ENCODE measurements around the gene OR5D16.
A peak's percentile ranks its signal among the peaks of the same experiment; 100 is the strongest.
"Not testable (repeated sequence)": the region's sequence is repeated elsewhere in the genome, so short reads cannot be mapped to it uniquely, and the experiment has no call there.

- TF ChIP-seq CTCF (IDR thresholded peaks at IDR 0.05): peak; percentile 35
- TF ChIP-seq ZFX (IDR thresholded peaks at IDR 0.05; ENCODE audit: borderline replicate concordance): not testable (repeated sequence)
These were observed 34.6 kb downstream of the OR5D16 start for GRCh38 chr11:55873146-55873545.
